GM12878 (cell line): Measurements from ENCODE around the gene GNA14. TPM values are rescaled to one million over a fixed set of nuclear protein-coding genes. Genes with fewer than 3 reads are reported as not detected.

ENCODE experiments used
- ATAC-seq: fragments of 200-7000 bp; cut with Tn5 transposase; 3 replicates; pipeline ENCODE4 v1.9.1; 2020; ENCODE audit warnings: mild to moderate bottlenecking, moderate library complexity
- BruUV-seq: library from RNA; stranded (reverse); fragments of 400-500 nt; replicated peaks from 2 replicates; lab custom pipeline; 2021; lab: Mats Ljungman, UMichigan
- CTCF ChIA-PET: fragments of 300-600 bp; sonication (Branson Sonifier 250); formaldehyde crosslinking; extraction: SDS; loops from one replicate; lab custom pipeline; 2021; ENCODE audit warnings: inconsistent platforms; lab: Yijun Ruan, JAX
- POLR2A ChIA-PET: fragments of 350-600 bp; formaldehyde crosslinking; extraction: SDS; loops from one replicate; lab custom pipeline; 2021; ENCODE audit warnings: inconsistent platforms; lab: Charles Lee
- RAD21 ChIA-PET: fragments of 300-600 bp; sonication (Branson Sonifier 250); formaldehyde crosslinking; loops from one replicate; lab custom pipeline; 2023; ENCODE audit warnings: antibody characterized with exemption; ENCODE audit not compliant: unreplicated experiment; lab: Charles Lee
- SMC1A ChIA-PET: fragments of 300-600 bp; sonication (Branson Sonifier 250); formaldehyde crosslinking; loops from one replicate; lab custom pipeline; 2023; ENCODE audit not compliant: unreplicated experiment, uncharacterized antibody; lab: Charles Lee
- DNase-seq: peaks from one replicate; pipeline ENCODE4 v3.0.0-alpha.2; 2011; ENCODE audit warnings: low read depth, low spot score
- FAIRE-seq: peaks from 3 replicates; lab custom pipeline; 2011; peaks lifted over from hg19 to GRCh38; lab: Jason Lieb, UNC
- H2AFZ ChIP-seq: 2 replicates; pipeline ENCODE4 v1.6.0; 2011; ENCODE audit warnings: low read depth, low read length, control low read depth; ENCODE audit not compliant: control insufficient read depth
- H3K27ac ChIP-seq: 2 replicates; pipeline ENCODE4 v1.5.1; 2011; ENCODE audit warnings: control low read depth; ENCODE audit not compliant: control insufficient read depth, insufficient read depth
- H3K27me3 ChIP-seq, 2 experiments: replicated peaks in 1 of 2; 2 replicates each; pipeline versions ENCODE4 v1.6.0 to v1.6.1; 2011; ENCODE audit warnings: low read length in 1 of 2; ENCODE audit not compliant: control insufficient read depth in 2 of 2, insufficient read depth in 2 of 2
- H3K36me3 ChIP-seq, 2 experiments: 2 replicates each; pipeline ENCODE4 v1.5.1; 2011; ENCODE audit warnings: low read length in 1 of 2; ENCODE audit not compliant: control insufficient read depth in 2 of 2, insufficient read depth in 2 of 2
- H3K4me1 ChIP-seq: 2 replicates; pipeline ENCODE4 v1.6.1; 2011; ENCODE audit warnings: mild to moderate bottlenecking, low read length, moderate library complexity, mixed read lengths; ENCODE audit not compliant: control insufficient read depth, insufficient read depth
- H3K4me2 ChIP-seq: 2 replicates; pipeline ENCODE4 v1.6.0; 2011; ENCODE audit warnings: control low read depth; ENCODE audit not compliant: control insufficient read depth, insufficient read depth
- H3K4me3 ChIP-seq: fragments of 200-600 bp; sonication (generic); 2 replicates; pipeline ENCODE4 v1.5.1; 2016
- H3K79me2 ChIP-seq: 2 replicates; pipeline ENCODE4 v1.6.0; 2011; ENCODE audit warnings: low read length; ENCODE audit not compliant: control insufficient read depth, insufficient read depth
- H3K9ac ChIP-seq: 2 replicates; pipeline ENCODE4 v1.8.0; 2011; ENCODE audit warnings: low read length, control low read depth, mixed read lengths; ENCODE audit not compliant: control insufficient read depth, insufficient read depth
- H3K9me3 ChIP-seq: replicated peaks from 3 replicates; pipeline ENCODE4 v1.5.1; 2011; ENCODE audit warnings: mild to moderate bottlenecking, low read length; ENCODE audit not compliant: control insufficient read depth, insufficient read depth
- H4K20me1 ChIP-seq: 2 replicates; pipeline ENCODE4 v1.6.0; 2011; ENCODE audit not compliant: control insufficient read depth, insufficient read depth
- BRCA1 ChIP-seq: IDR thresholded peaks from 2 replicates; pipeline ENCODE4 v1.6.1; 2011; ENCODE audit warnings: low read depth, low read length, improper control_type of control experiment
- ELK1 ChIP-seq: IDR thresholded peaks from 2 replicates; pipeline ENCODE4 v1.6.1; 2012; ENCODE audit warnings: low read depth, low read length, improper control_type of control experiment
- MTA3 ChIP-seq: IDR thresholded peaks from 2 replicates; pipeline ENCODE4 v1.6.1; 2012; ENCODE audit warnings: low read length, inconsistent platforms, borderline replicate concordance
- NFYB ChIP-seq: IDR thresholded peaks from 2 replicates; pipeline ENCODE4 v1.6.1; 2011; ENCODE audit warnings: low read depth, mild to moderate bottlenecking, low read length, improper control_type of control experiment, moderate library complexity; ENCODE audit not compliant: insufficient read depth
- POLR2A ChIP-seq: IDR thresholded peaks from 2 replicates; pipeline ENCODE4 v1.6.1; 2011; ENCODE audit warnings: low read depth, mild to moderate bottlenecking, low read length
- PRDM15 ChIP-seq: fragments of 450-650 bp; formaldehyde crosslinking; IDR thresholded peaks from 2 replicates; pipeline ENCODE4 v1.4.0; 2020; ENCODE audit warnings: mild to moderate bottlenecking, moderate library complexity
- RAD51 ChIP-seq: fragments of 450-650 bp; IDR thresholded peaks from 2 replicates; pipeline ENCODE4 v1.6.1; 2016; ENCODE audit warnings: moderate library complexity, mild to moderate bottlenecking, inconsistent platforms
- SMAD1 ChIP-seq: fragments of 450-650 bp; IDR thresholded peaks from 2 replicates; pipeline ENCODE4 v1.6.1; 2018; ENCODE audit warnings: mild to moderate bottlenecking, low read depth; ENCODE audit not compliant: partially characterized antibody
- SP1 ChIP-seq: IDR thresholded peaks from one replicate; pipeline ENCODE4 v1.6.1; 2011; ENCODE audit warnings: low read depth, low read length
- STAT3 ChIP-seq: IDR thresholded peaks from 2 replicates; pipeline ENCODE4 v1.6.1; 2011; ENCODE audit warnings: low read depth, low read length, improper control_type of control experiment
- SUZ12 ChIP-seq: fragments of 200-600 bp; sonication (generic); IDR thresholded peaks from one replicate; pipeline ENCODE4 v1.6.1; 2018; ENCODE audit warnings: antibody characterized with exemption, mild to moderate bottlenecking; ENCODE audit not compliant: unreplicated experiment
- ZBED1 ChIP-seq: IDR thresholded peaks from 2 replicates; pipeline ENCODE4 v1.6.1; 2016; ENCODE audit warnings: borderline replicate concordance
- ZNF24 ChIP-seq: fragments of 450-650 bp; IDR thresholded peaks from 2 replicates; pipeline ENCODE4 v1.6.1; 2017; ENCODE audit warnings: antibody characterized with exemption, mild to moderate bottlenecking
- WGBS: methylation state at CpG from one replicate; pipeline ENCODE4 v1.1.6; 2016; ENCODE audit warnings: low lambda C conversion rate; ENCODE audit not compliant: insufficient replicate concordance, insufficient coverage; ENCODE audit errors: missing lambda C conversion rate; 5-methylcytosine and 5-hydroxymethylcytosine counted together
- in situ Hi-C: fragments of 300-500 bp; cut with MboI; formaldehyde crosslinking; loops from 9 replicates; pipeline ENCODE4 v1.14.3; 2018; ENCODE audit warnings: mixed read lengths
- intact Hi-C: fragments of 100-400 bp; cut with micrococcal nuclease; formaldehyde crosslinking; loops from one replicate; pipeline ENCODE4 v1.14.2; 2022; ENCODE audit not compliant: unreplicated experiment
- polyA plus RNA-seq, 11 experiments: library from polyadenylated mRNA; depleted of rRNA in 4 of 11; unstranded in 6 of 11; stranded (reverse) in 5 of 11; fragments of >200 nt; fragmentation: Nextera tagmentation in 4 of 11; fragmentation: Illumina TruSeq in 1 of 11; extraction: Ambion mirVana in 4 of 11; extraction: Trizol in 1 of 11; gene quantifications; 1 replicate in 1 of 11; 2 replicates in 10 of 11; pipeline versions ENCODE4 v1.2.1 to v1.2.3, GENCODE V29; 2011 to 2016; ENCODE audit warnings: inconsistent platforms in 2 of 11, missing spikeins in 2 of 11, low read depth in 1 of 11
- total RNA-seq, 4 experiments: library from RNA; depleted of rRNA in 3 of 4; stranded (reverse); fragments of >200 nt in 3 of 4; fragmentation: Illumina TruSeq in 1 of 4; extraction: Trizol in 1 of 4; gene quantifications; 2 replicates each; pipeline versions ENCODE4 v1.2.1 to v1.2.3, GENCODE V29; 2013 to 2021

The GNA14 gene
- total and polyA plus RNA-seq, 10 of the 15 experiments (the other 5 are each of a cell fraction or from before 2014, with no cell fraction given): 0.17 TPM; not detected in 9

- no TSS peak for BruUV-seq
- ChIA-PET SMC1A (no interaction called here), POLR2A (no interaction called here)
These were observed 142.9 kb downstream of the GNA14 start for GRCh38 chr9:77505232-77505631.

More at GRCh38 chr9:77505232-77505631, 142.9 kb downstream of the GNA14 start:
- no peaks in the 10 kb centered on the region for H4K20me1 ChIP-seq
- TF ChIP-seq ELK1 (no peak), NFYB (no peak), STAT3 (no peak), MTA3 (no peak), PRDM15 (no peak), ZBED1 (no peak), SUZ12 (no peak), RAD51 (no peak), SMAD1 (no peak), POLR2A (no peak), ZNF24 (no peak), SP1 (no peak), BRCA1 (no peak)
- ChIA-PET RAD21 (no interaction called here), CTCF (no interaction called here)
- no peaks in the 10 kb centered on the region for H3K4me1 ChIP-seq
- H3K79me2 ChIP-seq: no peaks in the 10 kb centered on the region
- no peak overlapping the region for H3K27ac ChIP-seq
- H3K36me3 ChIP-seq: no peaks in the 10 kb centered on the region
- H3K9ac ChIP-seq: no peak overlapping the region
- H3K27me3 ChIP-seq: no peaks in the 10 kb centered on the region
- in situ Hi-C loops (no loop called here), intact Hi-C loops (no loop called here)
- no peaks in the 10 kb centered on the region for H3K9me3 ChIP-seq
- no peak overlapping the region for H2AFZ ChIP-seq
- WGBS: 23% methylated on average over 5 of the region's 5 CpGs
- DNase-seq: no peak
- no peak overlapping the region for H3K4me3 ChIP-seq
- no peak for FAIRE-seq
- no peak overlapping the region for H3K4me2 ChIP-seq
- no peak for ATAC-seq
